ENCODE measurements around the gene GPR25. TPM values are rescaled to one million over a fixed set of nuclear protein-coding genes. Genes with fewer than 3 reads are reported as not detected.

The GPR25 gene
- polyA plus RNA-seq, 1 donor (not counting 4 experiments of a cell fraction or from before 2014, with no cell fraction given), result not detected

GRCh38 chr1:200837931-200838571 is 34.7 kb upstream of the GPR25 start:
- Histone ChIP-seq H4K20me1 (ENCODE audit: control insufficient read depth, extremely low read depth, insufficient read depth, low read length) (no peaks in the 10 kb centered on the region), H3K4me1 (ENCODE audit: control insufficient read depth, extremely low read depth, insufficient read depth, low read length) (peaks cover 8% of the 10 kb centered on the region), H3K27ac (ENCODE audit: control insufficient read depth, insufficient read depth, low read length) (no peak overlapping the region), H3K9me1 (ENCODE audit: control insufficient read depth, extremely low read depth, insufficient read depth, low read length) (no peaks in the 10 kb centered on the region), H3K27me3 (ENCODE audit: control insufficient read depth, extremely low read depth, insufficient read depth, low read length) (no peaks in the 10 kb centered on the region), H2AFZ (ENCODE audit: control insufficient read depth, low read length) (no peak overlapping the region), H3K9ac (ENCODE audit: control insufficient read depth, extremely low read depth, insufficient read depth, low read length) (no peak overlapping the region), H3K4me3 (ENCODE audit: control insufficient read depth in 2 of 3, extremely low read depth in 1 of 3, insufficient read depth in 2 of 3, low read depth in 1 of 3, low read length in 3 of 3) (no peak overlapping the region), H3K4me2 (ENCODE audit: control insufficient read depth, extremely low read depth, insufficient read depth, low read depth, low read length) (no peak overlapping the region), H3K79me2 (ENCODE audit: control insufficient read depth, insufficient read depth, low read length) (peaks cover 31% of the 10 kb centered on the region), H3K9me3 (ENCODE audit: control insufficient read depth, low read depth, low read length) (peaks cover 2% of the 10 kb centered on the region), H3K36me3 (ENCODE audit: control insufficient read depth in 2 of 2, extremely low read depth in 1 of 2, insufficient read depth in 2 of 2, low read length in 2 of 2) (peaks cover 6 to 9% of the 10 kb centered on the region in 2 experiments)
- DNase-seq (ENCODE audit: low read depth, low spot score) (no peak), FAIRE-seq (no peak)
- no peak for TF ChIP-seq EZH2 (IDR thresholded peaks at IDR 0.05; ENCODE audit: low read length)
- TF ChIP-seq, protein P1, sequence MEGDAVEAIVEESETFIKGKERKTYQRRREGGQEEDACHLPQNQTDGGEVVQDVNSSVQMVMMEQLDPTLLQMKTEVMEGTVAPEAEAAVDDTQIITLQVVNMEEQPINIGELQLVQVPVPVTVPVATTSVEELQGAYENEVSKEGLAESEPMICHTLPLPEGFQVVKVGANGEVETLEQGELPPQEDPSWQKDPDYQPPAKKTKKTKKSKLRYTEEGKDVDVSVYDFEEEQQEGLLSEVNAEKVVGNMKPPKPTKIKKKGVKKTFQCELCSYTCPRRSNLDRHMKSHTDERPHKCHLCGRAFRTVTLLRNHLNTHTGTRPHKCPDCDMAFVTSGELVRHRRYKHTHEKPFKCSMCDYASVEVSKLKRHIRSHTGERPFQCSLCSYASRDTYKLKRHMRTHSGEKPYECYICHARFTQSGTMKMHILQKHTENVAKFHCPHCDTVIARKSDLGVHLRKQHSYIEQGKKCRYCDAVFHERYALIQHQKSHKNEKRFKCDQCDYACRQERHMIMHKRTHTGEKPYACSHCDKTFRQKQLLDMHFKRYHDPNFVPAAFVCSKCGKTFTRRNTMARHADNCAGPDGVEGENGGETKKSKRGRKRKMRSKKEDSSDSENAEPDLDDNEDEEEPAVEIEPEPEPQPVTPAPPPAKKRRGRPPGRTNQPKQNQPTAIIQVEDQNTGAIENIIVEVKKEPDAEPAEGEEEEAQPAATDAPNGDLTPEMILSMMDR (optimal IDR thresholded peaks at IDR 0.05 in 1 of 3, IDR thresholded peaks at IDR 0.05 in 1 of 3, conservative IDR thresholded peaks at IDR 0.05 in 1 of 3; ENCODE audit: extremely low read depth in 1 of 3, insufficient read depth in 2 of 3, low read length in 3 of 3), result peak in 1 of 3 experiments; percentile 22
- dilution Hi-C loops (cut with MboI; ENCODE audit: extremely low pct_ligation_motif_present, low sequenced_read_pairs), result no loop called here

DNA sequence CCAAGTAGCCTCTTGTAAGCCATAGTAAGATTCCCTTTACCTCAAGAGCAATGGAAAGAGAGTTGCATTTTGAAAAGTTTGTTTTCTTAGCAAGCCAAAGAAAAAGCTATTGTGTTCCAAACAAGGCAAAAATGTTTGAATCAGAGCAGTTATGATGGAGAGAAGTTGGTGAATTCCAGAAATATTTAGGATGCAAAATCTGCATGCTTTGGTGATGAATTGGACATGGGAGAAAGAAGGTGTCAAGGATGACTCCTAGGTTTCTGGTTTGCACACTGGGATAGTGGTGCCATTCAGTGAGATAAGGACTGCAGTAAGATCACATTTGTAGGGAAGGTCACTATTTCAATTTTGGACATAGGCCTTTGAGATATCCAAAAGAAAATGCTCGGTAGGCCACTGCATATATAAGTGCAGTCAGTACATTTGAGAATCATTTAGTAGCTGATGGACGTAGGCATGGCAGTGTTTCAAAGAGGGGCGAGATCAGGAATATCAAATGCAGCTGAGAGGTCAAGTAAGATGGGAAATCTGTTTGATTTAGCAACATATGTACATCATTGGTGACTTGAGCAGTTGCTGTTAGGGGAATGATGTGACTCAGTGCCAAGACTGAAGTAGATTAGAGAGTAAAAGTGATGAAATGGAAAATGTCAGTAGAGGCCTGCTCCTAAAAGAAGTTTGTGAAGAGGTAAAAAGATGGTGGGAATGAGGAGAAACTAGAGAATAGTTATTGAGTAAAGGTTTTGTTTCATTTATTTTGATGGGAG is 33.9 kb upstream of the GPR25 start:
- TF ChIP-seq, protein P1 (optimal IDR thresholded peaks at IDR 0.05 in 1 of 3, IDR thresholded peaks at IDR 0.05 in 1 of 3, conservative IDR thresholded peaks at IDR 0.05 in 1 of 3; ENCODE audit: extremely low read depth in 1 of 3, insufficient read depth in 2 of 3, low read length in 3 of 3), result no peak
- TF ChIP-seq EZH2 (IDR thresholded peaks at IDR 0.05; ENCODE audit: low read length), result no peak
- FAIRE-seq (peak; percentile 48), DNase-seq (ENCODE audit: low read depth, low spot score) (no peak)
- H3K4me3 ChIP-seq (ENCODE audit: control insufficient read depth in 2 of 3, extremely low read depth in 1 of 3, insufficient read depth in 2 of 3, low read depth in 1 of 3, low read length in 3 of 3), result no peak overlapping the region
- no peak overlapping the region for H2AFZ ChIP-seq (ENCODE audit: control insufficient read depth, low read length)
- no peak overlapping the region for H3K4me2 ChIP-seq (ENCODE audit: control insufficient read depth, extremely low read depth, insufficient read depth, low read depth, low read length)
- dilution Hi-C loops (cut with MboI; ENCODE audit: extremely low pct_ligation_motif_present, low sequenced_read_pairs), result no loop called here
- H3K27me3 ChIP-seq (ENCODE audit: control insufficient read depth, extremely low read depth, insufficient read depth, low read length), result no peaks in the 10 kb centered on the region
- no peaks in the 10 kb centered on the region for H3K9me1 ChIP-seq (ENCODE audit: control insufficient read depth, extremely low read depth, insufficient read depth, low read length)
- H3K9me3 ChIP-seq (ENCODE audit: control insufficient read depth, low read depth, low read length), result peaks cover 2% of the 10 kb centered on the region
- H3K79me2 ChIP-seq (ENCODE audit: control insufficient read depth, insufficient read depth, low read length), result peaks cover 28% of the 10 kb centered on the region
- peaks cover 6 to 10% of the 10 kb centered on the region in 2 experiments for H3K36me3 ChIP-seq (ENCODE audit: control insufficient read depth in 2 of 2, extremely low read depth in 1 of 2, insufficient read depth in 2 of 2, low read length in 2 of 2)
- H3K27ac ChIP-seq (ENCODE audit: control insufficient read depth, insufficient read depth, low read length), result no peak overlapping the region
- peaks cover 8% of the 10 kb centered on the region for H3K4me1 ChIP-seq (ENCODE audit: control insufficient read depth, extremely low read depth, insufficient read depth, low read length)
- no peaks in the 10 kb centered on the region for H4K20me1 ChIP-seq (ENCODE audit: control insufficient read depth, extremely low read depth, insufficient read depth, low read length)
- no peak overlapping the region for H3K9ac ChIP-seq (ENCODE audit: control insufficient read depth, extremely low read depth, insufficient read depth, low read length)

All from keratinocyte (primary cell).